Activated CD8-positive, alpha-beta memory T cell treated with anti-CD3 and anti-CD28 coated beads for 1 hour (primary cell): ENCODE data around the gene AGRN.
"Not testable (repeated sequence)": the region's sequence is repeated elsewhere in the genome, so short reads cannot be mapped to it uniquely, and the experiment has no call there.

Experiments used
- DNase-seq, 2 donors: peaks; one replicate each; pipeline ENCODE4 v3.0.0-alpha.2; 2020; ENCODE audit warnings: low read depth in 1 of 2; ENCODE audit errors: extremely low read depth in 1 of 2

The AGRN gene

DNA sequence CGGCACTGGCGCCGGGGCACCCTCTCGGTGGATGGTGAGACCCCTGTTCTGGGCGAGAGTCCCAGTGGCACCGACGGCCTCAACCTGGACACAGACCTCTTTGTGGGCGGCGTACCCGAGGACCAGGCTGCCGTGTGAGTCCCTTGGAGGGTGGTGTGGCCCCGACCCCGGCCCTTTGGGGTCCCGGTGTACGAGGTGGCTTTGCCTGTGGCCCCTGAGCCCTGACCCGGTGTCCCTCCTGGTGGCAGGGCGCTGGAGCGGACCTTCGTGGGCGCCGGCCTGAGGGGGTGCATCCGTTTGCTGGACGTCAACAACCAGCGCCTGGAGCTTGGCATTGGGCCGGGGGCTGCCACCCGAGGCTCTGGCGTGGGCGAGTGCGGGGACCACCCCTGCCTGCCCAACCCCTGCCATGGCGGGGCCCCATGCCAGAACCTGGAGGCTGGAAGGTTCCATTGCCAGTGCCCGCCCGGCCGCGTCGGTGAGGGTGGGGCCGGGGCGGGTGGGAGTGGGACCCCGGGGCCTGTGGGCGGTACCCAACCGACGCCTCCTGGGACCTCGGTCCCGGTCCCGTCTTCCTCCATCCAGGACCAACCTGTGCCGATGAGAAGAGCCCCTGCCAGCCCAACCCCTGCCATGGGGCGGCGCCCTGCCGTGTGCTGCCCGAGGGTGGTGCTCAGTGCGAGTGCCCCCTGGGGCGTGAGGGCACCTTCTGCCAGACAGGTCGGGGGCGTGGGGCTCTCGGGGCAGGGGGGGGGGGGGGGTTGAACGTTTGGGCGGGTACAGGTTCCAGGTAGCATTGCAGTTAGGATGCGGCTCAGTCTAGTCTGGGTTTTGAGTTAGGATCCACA is 29.6 kb downstream of the AGRN start:
- DNase-seq, result no peak

DNA sequence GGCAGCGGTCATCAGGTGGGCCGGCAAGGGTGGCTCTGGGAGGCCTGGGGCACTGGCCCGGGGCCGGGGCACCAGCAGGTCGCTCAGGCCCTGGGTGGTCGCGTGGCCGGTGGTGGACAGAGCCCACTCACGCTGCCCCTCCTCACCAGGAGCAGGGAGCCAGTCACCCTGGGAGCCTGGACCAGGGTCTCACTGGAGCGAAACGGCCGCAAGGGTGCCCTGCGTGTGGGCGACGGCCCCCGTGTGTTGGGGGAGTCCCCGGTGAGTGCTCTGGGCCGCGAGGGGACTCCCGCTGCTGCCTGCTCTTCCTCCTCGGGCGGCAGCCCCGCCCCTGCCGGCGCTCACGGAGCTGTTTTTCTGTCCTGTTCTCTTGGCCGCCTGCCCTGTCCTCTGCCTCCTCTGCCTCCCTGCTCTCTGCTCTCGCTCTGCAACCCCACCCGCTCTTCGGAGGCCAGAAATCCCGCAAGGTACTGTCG is 30.7 kb downstream of the AGRN start:
- no peak for DNase-seq

GRCh38 chr1:1051127-1051810 is 31.3 kb downstream of the AGRN start:
- no peak for DNase-seq

- DNase-seq, result no peak
Observed at GRCh38 chr1:1052003-1052840, 32.3 kb downstream of the AGRN start.

DNA sequence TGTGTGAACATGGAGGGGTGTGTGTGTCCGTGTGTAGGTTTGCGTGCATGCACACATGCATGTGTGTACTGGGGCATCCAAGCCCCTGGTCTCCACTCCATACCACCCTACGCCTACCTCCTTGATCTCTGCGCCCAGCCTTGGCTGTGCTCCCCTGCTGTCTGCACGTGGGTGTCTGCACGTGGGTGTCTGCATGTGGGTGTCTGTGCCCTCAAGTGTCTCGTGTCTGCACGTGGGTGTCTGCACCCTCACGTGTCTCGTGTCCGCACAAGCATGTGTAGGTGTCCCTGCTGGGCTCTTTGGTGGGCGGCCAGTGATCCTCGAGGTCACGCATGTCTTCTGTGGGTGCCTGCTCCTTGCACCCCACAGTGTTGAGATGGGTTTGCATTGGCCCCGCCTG is 33.1 kb downstream of the AGRN start:
- DNase-seq, result no peak

- DNase-seq, result no peak
Observed at GRCh38 chr1:1053682-1054081, 33.8 kb downstream of the AGRN start.

DNA sequence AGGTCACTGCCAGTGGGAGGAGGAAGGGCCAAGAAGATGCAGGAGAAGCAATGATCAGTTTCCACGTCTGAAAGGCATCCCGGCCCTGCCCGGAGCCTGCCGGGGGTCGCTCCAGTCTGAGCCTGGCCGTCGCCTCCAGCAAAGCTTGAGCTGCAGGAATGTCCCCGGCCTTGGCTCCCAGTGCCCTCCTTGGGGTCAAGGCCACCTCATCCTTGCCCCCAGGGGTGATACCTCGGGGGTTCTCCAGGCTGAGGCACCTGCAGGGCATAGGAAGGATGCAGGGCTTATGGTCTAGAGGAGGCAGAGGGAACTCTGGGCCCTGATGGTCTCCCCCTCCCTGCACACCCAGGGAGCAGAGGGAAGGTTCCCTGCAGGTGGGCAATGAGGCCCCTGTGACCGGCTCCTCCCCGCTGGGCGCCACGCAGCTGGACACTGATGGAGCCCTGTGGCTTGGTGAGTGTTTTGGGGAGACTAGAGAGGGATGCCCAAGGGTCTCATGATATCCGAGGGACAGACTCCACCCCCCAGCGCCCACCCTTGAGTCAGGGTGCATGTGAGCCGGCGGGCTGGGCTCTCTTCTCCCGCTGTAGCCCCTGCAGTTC is 34.3 kb downstream of the AGRN start:
- no peak for DNase-seq

GRCh38 chr1:1054971-1055370 is 35.1 kb downstream of the AGRN start:
- DNase-seq, result no peak

DNA sequence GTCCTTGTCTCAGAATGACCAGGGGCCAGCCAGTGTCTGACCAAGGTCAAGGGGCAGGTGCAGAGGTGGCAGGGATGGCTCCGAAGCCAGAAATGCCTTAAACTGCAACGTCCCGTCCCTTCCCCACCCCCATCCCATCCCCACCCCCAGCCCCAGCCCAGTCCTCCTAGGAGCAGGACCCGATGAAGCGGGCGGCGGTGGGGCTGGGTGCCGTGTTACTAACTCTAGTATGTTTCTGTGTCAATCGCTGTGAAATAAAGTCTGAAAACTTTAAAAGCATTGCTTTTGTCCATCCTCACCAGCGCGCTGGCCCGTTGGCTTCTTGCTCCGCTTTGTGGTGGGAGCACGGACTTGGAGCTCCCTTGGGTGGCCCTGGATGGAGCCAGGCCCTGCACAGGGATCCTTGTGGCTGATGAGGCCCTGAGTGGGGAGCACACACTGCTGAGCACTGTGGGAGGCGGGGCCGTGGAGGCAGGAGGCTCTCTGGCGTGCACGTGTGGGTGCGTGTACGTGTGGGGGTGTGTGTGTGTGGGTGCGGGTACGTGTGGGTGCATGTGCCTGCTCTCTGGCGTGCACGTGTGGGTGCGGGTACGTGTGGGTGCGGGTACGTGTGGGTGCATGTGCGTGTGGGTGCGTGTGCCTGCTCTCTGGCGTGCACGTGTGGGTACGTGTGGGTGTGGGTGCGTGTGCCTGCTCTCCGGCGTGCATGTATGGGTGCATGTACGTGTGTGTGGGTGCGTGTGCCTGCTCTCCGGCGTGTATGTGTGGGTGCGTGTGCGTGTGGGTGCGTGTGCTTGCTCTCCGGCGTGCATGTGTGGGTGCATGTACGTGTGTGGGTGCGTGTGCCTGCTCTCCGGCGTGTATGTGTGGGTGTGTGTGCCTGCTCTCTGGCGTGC is 36.2 kb downstream of the AGRN start:
- DNase-seq, result no peak

GRCh38 chr1:1057769-1058087 is 37.8 kb downstream of the AGRN start:
- DNase-seq, result not testable (repeated sequence)

- DNase-seq, result no peak
Observed at GRCh38 chr1:1058088-1058905, 38.4 kb downstream of the AGRN start.

DNA sequence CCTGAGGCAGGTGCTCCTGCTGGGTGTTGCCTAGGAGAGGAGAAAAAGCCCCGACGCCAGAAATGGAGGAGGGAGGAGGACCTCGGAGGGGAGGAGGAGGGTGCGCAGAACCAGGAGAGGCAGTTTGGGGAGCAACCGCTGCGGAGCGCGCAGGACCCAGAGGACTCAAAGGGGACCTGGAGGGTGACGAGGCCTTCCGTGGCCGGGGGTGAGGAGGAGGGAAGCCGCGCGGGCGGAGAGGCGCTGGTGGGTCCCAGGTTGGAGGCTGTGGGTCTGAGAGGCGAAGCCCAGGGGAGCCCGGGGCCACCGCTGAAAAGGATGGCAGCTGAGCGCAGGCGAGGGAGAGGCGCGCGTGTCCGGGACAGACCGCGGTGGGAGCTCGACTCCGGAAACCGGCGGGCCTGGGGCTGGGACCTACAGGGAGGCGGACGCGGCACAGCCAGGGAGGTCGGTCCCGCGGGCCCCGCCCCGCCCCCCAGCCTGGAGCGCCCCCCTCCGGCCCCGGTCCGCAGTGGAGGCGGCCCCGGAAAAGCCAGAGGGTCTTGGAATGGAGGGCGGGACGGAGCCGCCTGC is 39.1 kb downstream of the AGRN start:
- DNase-seq, result no peak

DNA sequence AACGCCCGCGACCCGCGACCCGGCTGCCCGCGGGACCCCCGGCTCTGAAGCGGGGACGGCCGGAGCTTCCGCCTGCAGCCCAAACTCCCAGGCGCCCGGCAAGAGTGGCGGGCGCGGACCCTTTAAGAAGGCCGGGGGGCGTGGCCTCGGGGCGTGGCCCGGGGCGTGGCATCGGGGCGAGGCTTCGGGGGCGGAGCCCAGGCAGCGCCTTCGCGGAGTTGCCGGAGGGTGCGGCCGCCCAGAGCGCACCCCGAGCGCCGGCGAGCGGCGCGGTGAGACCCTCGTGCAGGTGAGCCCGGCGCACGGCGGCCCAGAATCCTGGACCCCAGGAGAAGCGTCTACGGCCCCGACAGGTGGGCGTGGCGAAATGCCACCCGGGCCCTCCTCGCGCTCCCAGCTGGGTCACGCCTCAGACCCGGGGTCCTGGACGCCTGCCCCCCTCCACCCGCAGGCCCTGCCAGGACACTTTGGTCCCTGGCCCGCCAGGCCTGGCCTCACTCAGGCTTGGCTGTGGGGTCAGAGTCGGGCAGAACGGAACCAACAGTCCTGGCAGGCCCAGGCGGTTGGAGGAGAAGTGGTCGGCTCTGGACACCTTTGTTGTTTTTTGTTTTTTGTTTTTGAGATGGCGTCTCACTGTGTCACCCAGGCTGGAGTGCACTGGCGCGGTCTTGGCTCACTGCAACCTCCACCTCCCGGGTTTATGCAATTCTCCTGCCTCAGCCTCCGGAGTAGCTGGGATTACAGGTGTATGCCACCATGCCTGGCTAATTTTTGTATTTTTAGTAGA is 39.8 kb downstream of the AGRN start:
- peak; percentile 63 to 89 for DNase-seq

DNA sequence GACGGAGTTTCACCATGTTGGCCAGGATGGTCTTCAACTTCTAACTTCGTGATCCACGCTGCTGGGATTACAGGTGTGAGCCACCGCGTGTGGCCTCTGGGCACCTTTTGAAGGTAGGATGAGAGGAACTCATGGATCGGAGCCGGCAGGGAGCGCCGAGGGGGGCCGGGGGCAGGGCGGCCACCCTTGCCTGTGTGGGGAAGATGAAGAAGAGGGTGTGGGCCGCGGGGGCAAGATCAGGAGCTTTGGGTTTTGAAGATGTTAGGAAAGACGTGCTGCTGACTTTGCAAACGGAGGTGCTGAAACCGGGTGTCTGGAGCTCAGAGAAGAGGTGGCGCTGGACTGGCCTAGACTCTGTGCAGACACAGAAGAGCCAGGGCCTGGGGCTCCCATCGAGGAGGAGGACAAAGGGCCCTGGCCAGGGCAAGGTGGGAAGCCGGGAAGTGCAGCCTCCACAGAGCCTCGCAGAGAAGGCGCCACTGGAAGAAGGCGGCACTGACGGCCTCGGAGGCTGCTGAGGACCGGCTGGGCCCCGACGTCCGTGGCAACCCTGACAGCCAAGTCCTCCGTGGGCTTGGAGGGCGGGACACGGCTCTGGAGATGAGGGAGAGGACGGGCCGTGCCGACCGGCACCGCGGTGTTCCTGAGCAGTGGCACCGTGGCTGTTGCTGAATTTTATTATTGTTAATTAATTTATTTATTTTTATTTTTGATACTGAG is 40.5 kb downstream of the AGRN start:
- no peak for DNase-seq

DNA sequence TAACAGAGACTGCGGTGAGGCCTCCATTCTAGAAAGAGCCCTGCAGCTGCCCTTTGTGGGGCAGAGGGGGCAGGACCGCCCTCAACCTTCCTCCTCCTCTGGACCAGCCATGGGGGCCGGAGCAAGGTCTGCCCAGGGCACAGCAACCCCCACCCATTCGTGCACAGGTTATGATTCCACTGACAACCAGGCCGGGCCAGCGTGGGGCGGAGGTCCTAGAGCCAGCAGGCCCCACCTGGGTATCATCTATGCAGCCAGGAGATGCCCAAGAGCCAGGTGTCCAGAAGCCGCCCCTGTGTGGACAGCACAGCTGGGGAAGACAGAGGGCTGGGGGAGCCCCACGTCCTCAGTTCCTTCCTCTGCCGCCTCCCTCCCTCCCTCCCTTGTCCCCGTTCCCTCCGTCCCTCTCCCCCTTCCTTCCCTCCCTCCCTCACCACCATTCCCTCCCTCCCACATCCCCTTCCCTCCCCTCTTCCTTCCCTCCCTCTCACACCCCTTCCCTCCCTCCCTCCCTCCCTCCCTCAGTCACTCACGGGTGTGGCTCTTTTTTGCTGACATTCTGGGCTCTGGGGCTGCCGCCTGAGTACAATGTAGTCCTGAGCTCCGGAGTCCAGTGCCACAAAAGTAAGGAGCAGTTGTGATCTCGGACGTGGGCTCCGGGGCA is 41.9 kb downstream of the AGRN start:
- no peak for DNase-seq

- no peak for DNase-seq
Observed at GRCh38 chr1:1062348-1063163, 42.6 kb downstream of the AGRN start.
